ENCODE measurements around the gene ZCCHC14. TPM values are rescaled to one million over a fixed set of nuclear protein-coding genes. Genes with fewer than 3 reads are reported as not detected.

Gene ZCCHC14
- total RNA-seq, 1 donor from 2014 or later = 19.0 TPM

DNA sequence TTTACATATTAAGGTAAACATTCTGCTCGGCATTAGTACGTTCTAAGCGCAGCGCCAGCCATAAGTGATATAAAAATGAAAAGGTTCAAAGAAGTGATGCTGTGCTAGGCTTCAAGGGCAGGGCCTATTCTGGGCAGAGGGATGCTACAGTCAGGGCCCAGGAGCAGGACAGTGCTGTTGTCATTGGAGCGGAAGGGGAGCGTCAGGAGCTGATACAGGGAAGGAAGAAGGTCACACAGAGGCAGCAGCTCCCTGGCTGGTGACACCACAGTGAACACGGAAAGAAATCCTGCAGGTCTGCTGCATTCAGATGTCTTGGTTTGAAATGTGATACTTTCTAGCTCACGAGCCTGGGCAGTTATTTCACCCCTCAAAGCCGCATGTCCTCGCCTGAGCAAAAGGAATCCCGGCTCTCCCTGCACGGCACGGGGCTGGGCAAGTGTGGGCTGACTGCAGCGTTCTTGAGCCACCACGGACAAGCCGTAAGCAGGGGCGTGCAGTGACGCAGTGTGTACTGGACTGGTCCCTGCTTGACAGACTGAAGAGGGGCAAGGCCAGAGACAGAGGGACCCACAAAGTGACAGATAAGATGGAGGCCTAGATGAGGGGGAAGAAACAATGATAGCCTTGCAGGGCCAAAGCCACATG is 41.1 kb downstream of the ZCCHC14 start:
- peaks cover 22% of the 10 kb centered on the region for H3K4me1 Mint-ChIP-seq (ENCODE audit: low read depth, unreplicated experiment)
- H3K4me3 ChIP-seq (ENCODE audit: insufficient read depth, low read depth, low read length) = no peak overlapping the region
- DNase-seq (ENCODE audit: low read depth) = no peak
- peaks cover 20% of the 10 kb centered on the region for H3K4me1 ChIP-seq (ENCODE audit: insufficient read depth, low read length)
- H3K79me2 ChIP-seq (ENCODE audit: insufficient read depth, low read length) = peaks cover 27% of the 10 kb centered on the region
- H3K27ac ChIP-seq (ENCODE audit: low read depth, low read length) = no peak overlapping the region
- TF ChIP-seq, protein P1, sequence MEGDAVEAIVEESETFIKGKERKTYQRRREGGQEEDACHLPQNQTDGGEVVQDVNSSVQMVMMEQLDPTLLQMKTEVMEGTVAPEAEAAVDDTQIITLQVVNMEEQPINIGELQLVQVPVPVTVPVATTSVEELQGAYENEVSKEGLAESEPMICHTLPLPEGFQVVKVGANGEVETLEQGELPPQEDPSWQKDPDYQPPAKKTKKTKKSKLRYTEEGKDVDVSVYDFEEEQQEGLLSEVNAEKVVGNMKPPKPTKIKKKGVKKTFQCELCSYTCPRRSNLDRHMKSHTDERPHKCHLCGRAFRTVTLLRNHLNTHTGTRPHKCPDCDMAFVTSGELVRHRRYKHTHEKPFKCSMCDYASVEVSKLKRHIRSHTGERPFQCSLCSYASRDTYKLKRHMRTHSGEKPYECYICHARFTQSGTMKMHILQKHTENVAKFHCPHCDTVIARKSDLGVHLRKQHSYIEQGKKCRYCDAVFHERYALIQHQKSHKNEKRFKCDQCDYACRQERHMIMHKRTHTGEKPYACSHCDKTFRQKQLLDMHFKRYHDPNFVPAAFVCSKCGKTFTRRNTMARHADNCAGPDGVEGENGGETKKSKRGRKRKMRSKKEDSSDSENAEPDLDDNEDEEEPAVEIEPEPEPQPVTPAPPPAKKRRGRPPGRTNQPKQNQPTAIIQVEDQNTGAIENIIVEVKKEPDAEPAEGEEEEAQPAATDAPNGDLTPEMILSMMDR (IDR thresholded peaks at IDR 0.05; ENCODE audit: insufficient read depth, low read depth, low read length) = no peak
- TF ChIP-seq EZH2 (IDR thresholded peaks at IDR 0.05; ENCODE audit: insufficient read depth, low read length) = no peak
- H3K4me3 Mint-ChIP-seq (ENCODE audit: unreplicated experiment) = no peak overlapping the region
- H4K20me1 ChIP-seq (ENCODE audit: insufficient read depth, low read length) = peaks cover 34% of the 10 kb centered on the region
- H3K36me3 Mint-ChIP-seq (ENCODE audit: low read depth, unreplicated experiment) = peaks cover 22% of the 10 kb centered on the region
- FAIRE-seq = no peak
- H3K27ac Mint-ChIP-seq (ENCODE audit: unreplicated experiment) = no peak overlapping the region
- no peak overlapping the region for H3K9ac ChIP-seq (ENCODE audit: low read length)
- peaks cover 4% of the 10 kb centered on the region for H3K36me3 ChIP-seq (ENCODE audit: insufficient read depth, low read length)
- no peaks in the 10 kb centered on the region for H3K9me3 ChIP-seq (ENCODE audit: insufficient read depth, low read depth, low read length)
- no peaks in the 10 kb centered on the region for H3K27me3 Mint-ChIP-seq (ENCODE audit: low read depth, unreplicated experiment)
- no peaks in the 10 kb centered on the region for H3K9me3 Mint-ChIP-seq (ENCODE audit: unreplicated experiment)
- H3K27me3 ChIP-seq (ENCODE audit: insufficient read depth, low read length) = no peaks in the 10 kb centered on the region
- H3K4me2 ChIP-seq (ENCODE audit: low read length) = no peak overlapping the region
- H2AFZ ChIP-seq (ENCODE audit: low read depth, low read length) = no peak overlapping the region

DNA sequence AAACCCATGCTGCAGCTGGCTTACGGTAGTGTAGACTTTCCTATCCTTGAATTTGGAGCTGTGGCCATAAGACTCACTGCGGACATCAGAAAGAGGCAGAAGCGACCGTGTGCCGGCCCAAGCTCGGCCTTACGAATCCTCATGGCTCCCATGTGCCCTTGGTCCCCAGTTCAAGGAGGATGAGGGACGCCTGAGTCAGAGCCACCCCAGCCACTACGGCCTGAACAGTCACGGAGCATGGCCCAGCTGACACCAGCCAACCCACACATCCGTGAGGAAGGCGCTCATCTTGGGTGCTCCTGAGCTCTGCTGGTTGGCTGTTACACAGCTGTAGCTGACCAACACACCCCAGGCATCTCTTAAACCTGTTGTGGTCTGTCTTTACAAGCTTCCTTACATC is 44.0 kb downstream of the ZCCHC14 start:
- H3K27ac ChIP-seq (ENCODE audit: low read depth, low read length) = no peak overlapping the region

More for the DNA sequence above, 44.0 kb downstream of the ZCCHC14 start:
- peaks cover 26% of the 10 kb centered on the region for H4K20me1 ChIP-seq (ENCODE audit: insufficient read depth, low read length)
- H3K9me3 Mint-ChIP-seq (ENCODE audit: unreplicated experiment) = no peaks in the 10 kb centered on the region
- no peak overlapping the region for H3K4me3 ChIP-seq (ENCODE audit: insufficient read depth, low read depth, low read length)
- H2AFZ ChIP-seq (ENCODE audit: low read depth, low read length) = no peak overlapping the region
- DNase-seq (ENCODE audit: low read depth) (no peak), FAIRE-seq (no peak)
- peaks cover 26% of the 10 kb centered on the region for H3K79me2 ChIP-seq (ENCODE audit: insufficient read depth, low read length)
- H3K9ac ChIP-seq (ENCODE audit: low read length) = no peak overlapping the region
- H3K36me3 Mint-ChIP-seq (ENCODE audit: low read depth, unreplicated experiment) = peaks cover 29% of the 10 kb centered on the region
- no peaks in the 10 kb centered on the region for H3K27me3 ChIP-seq (ENCODE audit: insufficient read depth, low read length)
- H3K9me3 ChIP-seq (ENCODE audit: insufficient read depth, low read depth, low read length) = no peaks in the 10 kb centered on the region
- H3K4me2 ChIP-seq (ENCODE audit: low read length) = no peak overlapping the region
- H3K27me3 Mint-ChIP-seq (ENCODE audit: low read depth, unreplicated experiment) = no peaks in the 10 kb centered on the region
- no peak overlapping the region for H3K27ac Mint-ChIP-seq (ENCODE audit: unreplicated experiment)
- peaks cover 22% of the 10 kb centered on the region for H3K4me1 ChIP-seq (ENCODE audit: insufficient read depth, low read length)
- peaks cover 7% of the 10 kb centered on the region for H3K4me1 Mint-ChIP-seq (ENCODE audit: low read depth, unreplicated experiment)
- TF ChIP-seq, protein P1 (IDR thresholded peaks at IDR 0.05; ENCODE audit: insufficient read depth, low read depth, low read length) = no peak
- no peak for TF ChIP-seq EZH2 (IDR thresholded peaks at IDR 0.05; ENCODE audit: insufficient read depth, low read length)
- H3K4me3 Mint-ChIP-seq (ENCODE audit: unreplicated experiment) = no peak overlapping the region
- H3K36me3 ChIP-seq (ENCODE audit: insufficient read depth, low read length) = peaks cover 6% of the 10 kb centered on the region
